ENCODE data around the gene SGSH. TPM values are rescaled to one million over a fixed set of nuclear protein-coding genes. Genes with fewer than 3 reads are reported as not detected.

Gene SGSH
- total RNA-seq, 6 experiments from 2014 or later: 41.2 to 52.6 (median 47.5) TPM

- Mint-ChIP-seq H3K4me3 (no peak overlapping the region), H3K36me3 (ENCODE audit: low read depth) (no peaks in the 10 kb centered on the region), H3K4me1 (ENCODE audit: low read depth) (no peaks in the 10 kb centered on the region), H3K27me3 (ENCODE audit: insufficient read depth) (peaks cover 16% of the 10 kb centered on the region), H3K9me3 (no peaks in the 10 kb centered on the region), H3K27ac (no peak overlapping the region)
- no peak for DNase-seq
- TF ChIP-seq, protein P1, sequence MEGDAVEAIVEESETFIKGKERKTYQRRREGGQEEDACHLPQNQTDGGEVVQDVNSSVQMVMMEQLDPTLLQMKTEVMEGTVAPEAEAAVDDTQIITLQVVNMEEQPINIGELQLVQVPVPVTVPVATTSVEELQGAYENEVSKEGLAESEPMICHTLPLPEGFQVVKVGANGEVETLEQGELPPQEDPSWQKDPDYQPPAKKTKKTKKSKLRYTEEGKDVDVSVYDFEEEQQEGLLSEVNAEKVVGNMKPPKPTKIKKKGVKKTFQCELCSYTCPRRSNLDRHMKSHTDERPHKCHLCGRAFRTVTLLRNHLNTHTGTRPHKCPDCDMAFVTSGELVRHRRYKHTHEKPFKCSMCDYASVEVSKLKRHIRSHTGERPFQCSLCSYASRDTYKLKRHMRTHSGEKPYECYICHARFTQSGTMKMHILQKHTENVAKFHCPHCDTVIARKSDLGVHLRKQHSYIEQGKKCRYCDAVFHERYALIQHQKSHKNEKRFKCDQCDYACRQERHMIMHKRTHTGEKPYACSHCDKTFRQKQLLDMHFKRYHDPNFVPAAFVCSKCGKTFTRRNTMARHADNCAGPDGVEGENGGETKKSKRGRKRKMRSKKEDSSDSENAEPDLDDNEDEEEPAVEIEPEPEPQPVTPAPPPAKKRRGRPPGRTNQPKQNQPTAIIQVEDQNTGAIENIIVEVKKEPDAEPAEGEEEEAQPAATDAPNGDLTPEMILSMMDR (IDR thresholded peaks at IDR 0.05): no peak
Observed at GRCh38 chr17:80163336-80163735, 56.8 kb downstream of the SGSH start.

DNA sequence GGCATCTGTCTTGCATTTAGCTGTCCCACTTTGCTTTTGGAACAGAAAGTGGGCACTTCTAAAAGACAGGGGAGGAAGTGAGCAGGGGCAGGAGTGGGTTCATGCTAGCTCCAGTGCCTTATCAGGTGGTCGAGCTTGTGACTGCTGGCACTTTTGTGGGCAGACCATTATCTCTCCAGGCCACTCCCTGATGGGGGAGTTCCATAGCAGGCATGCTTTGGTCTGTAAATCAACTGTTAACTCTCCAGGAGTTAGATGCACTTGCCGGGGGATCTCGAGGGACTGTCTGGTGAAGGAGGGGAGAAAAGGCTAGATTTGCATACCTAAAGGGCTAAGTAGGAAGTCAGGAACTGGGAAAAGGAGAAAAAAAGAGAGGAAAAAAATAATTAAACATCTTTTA, 59.6 kb downstream of the SGSH start:
- Mint-ChIP-seq H3K27me3 (ENCODE audit: insufficient read depth) (peaks cover 13% of the 10 kb centered on the region), H3K4me1 (ENCODE audit: low read depth) (no peaks in the 10 kb centered on the region), H3K36me3 (ENCODE audit: low read depth) (peaks cover 7% of the 10 kb centered on the region), H3K27ac (no peak overlapping the region), H3K9me3 (peaks cover 12% of the 10 kb centered on the region), H3K4me3 (no peak overlapping the region)
- DNase-seq: no peak
- TF ChIP-seq, protein P1 (IDR thresholded peaks at IDR 0.05): no peak

Other genes starting within 250 kb of the SGSH start
- gene TBC1D16, start 184.5 kb downstream of the SGSH start, total RNA-seq (2021; fragmentation: NEBNext Ultra II Directional; extraction: Animal tissue kit (Norgen Biotek cat#: 25700)): 10 to 100 TPM; 15.1 to 25.5 (median 17.9) TPM
- gene CCDC40, start 183.7 kb downstream of the SGSH start, total RNA-seq (2021; fragmentation: NEBNext Ultra II Directional; extraction: Animal tissue kit (Norgen Biotek cat#: 25700)): 1 to 10 TPM; 1.7 to 3.2 (median 2.1) TPM
- 10 to 100 TPM; 17.4 to 34.1 (median 18.6) TPM for gene GAA, start 118.8 kb downstream of the SGSH start, total RNA-seq (2021; fragmentation: NEBNext Ultra II Directional; extraction: Animal tissue kit (Norgen Biotek cat#: 25700))
- 10 to 100 TPM; 80.8 to 99.8 (median 88.4) TPM for gene EIF4A3, start 73.2 kb downstream of the SGSH start, total RNA-seq (2021; fragmentation: NEBNext Ultra II Directional; extraction: Animal tissue kit (Norgen Biotek cat#: 25700))
- not detected for gene CARD14, start 50.3 kb downstream of the SGSH start, total RNA-seq (2021; fragmentation: NEBNext Ultra II Directional; extraction: Animal tissue kit (Norgen Biotek cat#: 25700))
- 10 to 100 TPM; 11.4 to 13.6 (median 12.5) TPM for gene SLC26A11, start 94 bp upstream of the SGSH start, total RNA-seq (2021; fragmentation: NEBNext Ultra II Directional; extraction: Animal tissue kit (Norgen Biotek cat#: 25700))
- 10 to 100 TPM; 42.0 to 51.6 (median 48.3) TPM for gene RNF213, start 40.5 kb upstream of the SGSH start, total RNA-seq (2021; fragmentation: NEBNext Ultra II Directional; extraction: Animal tissue kit (Norgen Biotek cat#: 25700))
- 10 to 100 TPM; 11.7 to 17.3 (median 13.7) TPM for gene ENDOV, start 194.8 kb upstream of the SGSH start, total RNA-seq (2021; fragmentation: NEBNext Ultra II Directional; extraction: Animal tissue kit (Norgen Biotek cat#: 25700))